ENCODE results near the gene CTLA4. TPM values are rescaled to one million over a fixed set of nuclear protein-coding genes. Genes with fewer than 3 reads are reported as not detected.

CTLA4 gene
- total and polyA plus RNA-seq, 4 donors: 0.30 to 1.8 TPM; not detected in 2

DNA sequence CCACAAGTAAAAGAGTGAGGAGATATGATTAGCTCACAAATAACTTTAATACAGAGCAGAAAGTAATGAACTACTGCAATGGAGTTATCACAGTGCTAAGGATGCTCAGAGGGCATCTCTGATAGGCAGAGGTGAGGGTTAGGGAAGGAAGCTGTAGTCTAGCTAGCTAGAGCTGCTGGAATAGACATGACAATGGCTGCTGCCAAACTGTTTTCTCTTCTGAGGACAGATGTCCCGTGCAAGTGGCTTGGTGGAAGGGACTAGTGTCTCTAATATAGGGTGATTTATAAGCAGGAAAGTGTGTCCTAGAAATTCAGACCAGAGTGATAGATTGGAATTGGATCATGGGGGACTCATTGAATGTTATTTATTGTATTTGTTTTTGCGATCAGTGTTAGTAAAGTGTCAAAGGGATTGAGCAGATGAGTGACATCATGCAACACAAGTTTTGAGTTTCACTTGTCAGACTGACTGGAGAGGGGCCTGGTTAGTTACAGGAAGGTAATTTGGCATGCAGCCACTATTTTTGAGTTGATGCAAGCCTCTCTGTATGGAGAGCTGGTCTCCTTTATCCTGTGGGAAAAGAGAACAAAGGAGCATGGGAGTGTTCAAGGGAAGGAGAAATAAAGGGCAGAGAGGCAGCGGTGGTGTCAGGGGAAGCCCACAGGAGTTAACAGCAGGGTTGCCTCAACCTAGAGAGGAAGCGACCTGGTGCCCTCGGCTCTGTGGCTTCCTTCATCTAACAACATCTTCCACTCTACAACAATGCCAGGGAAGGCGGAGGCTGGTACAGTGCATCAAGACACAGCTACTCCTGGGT, 1.9 kb downstream of the CTLA4 start:
- Histone ChIP-seq H3K4me3 (ENCODE audit: low read length in 2 of 2) (no peak overlapping the region), H3K4me1 (ENCODE audit: control insufficient read depth in 1 of 2, insufficient read depth in 2 of 2, low read length in 2 of 2) (no peaks in the 10 kb centered on the region), H3K9me3 (ENCODE audit: control insufficient read depth, low read length) (no peaks in the 10 kb centered on the region), H3K27me3 (ENCODE audit: control insufficient read depth in 1 of 2, insufficient read depth in 2 of 2, low read length in 1 of 2) (no peaks in the 10 kb centered on the region), H3K36me3 (ENCODE audit: control insufficient read depth in 1 of 2, insufficient read depth in 2 of 2, low read length in 1 of 2) (no peaks in the 10 kb centered on the region), H3K27ac (ENCODE audit: low read depth in 1 of 2, low read length in 2 of 2) (no peak overlapping the region)
- intact Hi-C loops (cut with DNase I): no loop called here
- no peak for DNase-seq
- ATAC-seq (ENCODE audit: low FRiP score): no peak
- WGBS, 2 donors: 88 to 89% methylated on average over 6 of the region's 6 CpGs

DNA sequence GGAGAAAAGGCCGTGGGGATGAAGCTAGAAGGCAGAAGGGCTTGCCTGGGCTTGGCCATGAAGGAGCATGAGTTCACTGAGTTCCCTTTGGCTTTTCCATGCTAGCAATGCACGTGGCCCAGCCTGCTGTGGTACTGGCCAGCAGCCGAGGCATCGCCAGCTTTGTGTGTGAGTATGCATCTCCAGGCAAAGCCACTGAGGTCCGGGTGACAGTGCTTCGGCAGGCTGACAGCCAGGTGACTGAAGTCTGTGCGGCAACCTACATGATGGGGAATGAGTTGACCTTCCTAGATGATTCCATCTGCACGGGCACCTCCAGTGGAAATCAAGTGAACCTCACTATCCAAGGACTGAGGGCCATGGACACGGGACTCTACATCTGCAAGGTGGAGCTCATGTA, 2.9 kb downstream of the CTLA4 start:
- intact Hi-C loops (cut with DNase I): no loop called here
- Histone ChIP-seq H3K36me3 (ENCODE audit: control insufficient read depth in 1 of 2, insufficient read depth in 2 of 2, low read length in 1 of 2) (no peaks in the 10 kb centered on the region), H3K4me3 (ENCODE audit: low read length in 2 of 2) (no peak overlapping the region), H3K4me1 (ENCODE audit: control insufficient read depth in 1 of 2, insufficient read depth in 2 of 2, low read length in 2 of 2) (no peaks in the 10 kb centered on the region), H3K9me3 (ENCODE audit: control insufficient read depth, low read length) (no peaks in the 10 kb centered on the region), H3K27me3 (ENCODE audit: control insufficient read depth in 1 of 2, insufficient read depth in 2 of 2, low read length in 1 of 2) (no peaks in the 10 kb centered on the region), H3K27ac (ENCODE audit: low read depth in 1 of 2, low read length in 2 of 2) (no peak overlapping the region)
- no peak for DNase-seq
- no peak for ATAC-seq (ENCODE audit: low FRiP score)
- WGBS, 2 donors: 90 to 93% methylated on average over 9 of the region's 9 CpGs

DNA sequence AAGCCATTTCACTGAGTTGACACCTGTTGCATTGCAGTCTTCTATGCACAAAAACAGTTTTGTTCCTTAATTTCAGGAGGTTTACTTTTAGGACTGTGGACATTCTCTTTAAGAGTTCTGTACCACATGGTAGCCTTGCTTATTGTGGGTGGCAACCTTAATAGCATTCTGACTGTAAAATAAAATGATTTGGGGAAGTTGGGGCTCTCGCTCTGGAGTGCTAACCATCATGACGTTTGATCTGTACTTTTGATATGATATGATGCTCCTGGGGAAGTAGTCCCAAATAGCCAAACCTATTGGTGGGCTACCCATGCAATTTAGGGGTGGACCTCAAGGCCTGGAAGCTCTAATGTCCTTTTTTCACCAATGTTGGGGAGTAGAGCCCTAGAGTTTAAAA, 3.4 kb downstream of the CTLA4 start:
- intact Hi-C loops (cut with DNase I): no loop called here
- 88 to 95% methylated on average over 2 of the region's 2 CpGs for WGBS, 2 donors
- Histone ChIP-seq H3K9me3 (ENCODE audit: control insufficient read depth, low read length) (no peaks in the 10 kb centered on the region), H3K27me3 (ENCODE audit: control insufficient read depth in 1 of 2, insufficient read depth in 2 of 2, low read length in 1 of 2) (no peaks in the 10 kb centered on the region), H3K4me3 (ENCODE audit: low read length in 2 of 2) (no peak overlapping the region), H3K4me1 (ENCODE audit: control insufficient read depth in 1 of 2, insufficient read depth in 2 of 2, low read length in 2 of 2) (no peaks in the 10 kb centered on the region), H3K27ac (ENCODE audit: low read depth in 1 of 2, low read length in 2 of 2) (no peak overlapping the region), H3K36me3 (ENCODE audit: control insufficient read depth in 1 of 2, insufficient read depth in 2 of 2, low read length in 1 of 2) (no peaks in the 10 kb centered on the region)
- DNase-seq (no peak), ATAC-seq (ENCODE audit: low FRiP score) (no peak)

DNA sequence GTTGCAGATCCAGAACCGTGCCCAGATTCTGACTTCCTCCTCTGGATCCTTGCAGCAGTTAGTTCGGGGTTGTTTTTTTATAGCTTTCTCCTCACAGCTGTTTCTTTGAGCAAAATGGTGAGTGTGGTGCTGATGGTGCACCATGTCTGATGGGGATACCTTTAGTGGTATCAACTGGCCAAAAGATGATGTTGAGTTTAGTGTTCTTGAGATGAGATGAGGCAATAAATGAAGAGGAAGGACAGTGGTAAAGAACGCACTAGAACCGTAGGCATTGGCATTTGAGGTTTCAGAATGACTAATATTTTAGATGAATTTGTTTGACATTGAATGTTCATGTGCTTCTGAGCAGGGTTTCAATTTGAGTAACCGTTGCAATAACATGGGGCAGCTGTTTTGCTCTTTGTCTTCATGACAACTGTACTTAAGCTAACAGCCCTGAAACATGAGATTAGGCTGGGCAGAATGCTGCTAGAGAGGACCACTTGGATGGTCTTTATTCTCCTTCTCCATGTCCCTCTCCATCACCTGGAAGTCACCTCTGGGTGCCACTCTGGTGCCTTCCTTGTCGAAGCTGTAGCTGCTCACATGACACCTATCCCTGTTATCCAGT, 3.9 kb downstream of the CTLA4 start:
- ATAC-seq (ENCODE audit: low FRiP score): no peak
- intact Hi-C loops (cut with DNase I): no loop called here
- Histone ChIP-seq H3K27me3 (ENCODE audit: control insufficient read depth in 1 of 2, insufficient read depth in 2 of 2, low read length in 1 of 2) (no peaks in the 10 kb centered on the region), H3K4me3 (ENCODE audit: low read length in 2 of 2) (no peak overlapping the region), H3K27ac (ENCODE audit: low read depth in 1 of 2, low read length in 2 of 2) (no peak overlapping the region), H3K4me1 (ENCODE audit: control insufficient read depth in 1 of 2, insufficient read depth in 2 of 2, low read length in 2 of 2) (no peaks in the 10 kb centered on the region), H3K9me3 (ENCODE audit: control insufficient read depth, low read length) (no peaks in the 10 kb centered on the region), H3K36me3 (ENCODE audit: control insufficient read depth in 1 of 2, insufficient read depth in 2 of 2, low read length in 1 of 2) (no peaks in the 10 kb centered on the region)
- WGBS, 2 donors: 82 to 85% methylated on average over 6 of the region's 6 CpGs
- DNase-seq: no peak

DNA sequence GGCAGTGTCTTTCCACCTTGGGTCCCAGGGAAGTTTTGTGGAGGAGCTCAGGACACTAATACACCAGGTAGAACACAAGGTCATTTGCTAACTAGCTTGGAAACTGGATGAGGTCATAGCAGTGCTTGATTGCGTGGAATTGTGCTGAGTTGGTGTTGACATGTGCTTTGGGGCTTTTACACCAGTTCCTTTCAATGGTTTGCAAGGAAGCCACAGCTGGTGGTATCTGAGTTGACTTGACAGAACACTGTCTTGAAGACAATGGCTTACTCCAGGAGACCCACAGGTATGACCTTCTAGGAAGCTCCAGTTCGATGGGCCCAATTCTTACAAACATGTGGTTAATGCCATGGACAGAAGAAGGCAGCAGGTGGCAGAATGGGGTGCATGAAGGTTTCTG, 5.9 kb downstream of the CTLA4 start:
- no peak for DNase-seq
- no peak overlapping the region for H3K27ac ChIP-seq (ENCODE audit: low read depth in 1 of 2, low read length in 2 of 2)
- no peak overlapping the region for H3K4me3 ChIP-seq (ENCODE audit: low read length in 2 of 2)
- H3K36me3 ChIP-seq (ENCODE audit: control insufficient read depth in 1 of 2, insufficient read depth in 2 of 2, low read length in 1 of 2): no peaks in the 10 kb centered on the region
- intact Hi-C loops (cut with DNase I): no loop called here
- H3K27me3 ChIP-seq (ENCODE audit: control insufficient read depth in 1 of 2, insufficient read depth in 2 of 2, low read length in 1 of 2): no peaks in the 10 kb centered on the region
- ATAC-seq (ENCODE audit: low FRiP score): no peak
- 84 to 87% methylated on average over 2 of the region's 2 CpGs for WGBS, 2 donors
- H3K4me1 ChIP-seq (ENCODE audit: control insufficient read depth in 1 of 2, insufficient read depth in 2 of 2, low read length in 2 of 2): no peaks in the 10 kb centered on the region
- no peaks in the 10 kb centered on the region for H3K9me3 ChIP-seq (ENCODE audit: control insufficient read depth, low read length)

DNA sequence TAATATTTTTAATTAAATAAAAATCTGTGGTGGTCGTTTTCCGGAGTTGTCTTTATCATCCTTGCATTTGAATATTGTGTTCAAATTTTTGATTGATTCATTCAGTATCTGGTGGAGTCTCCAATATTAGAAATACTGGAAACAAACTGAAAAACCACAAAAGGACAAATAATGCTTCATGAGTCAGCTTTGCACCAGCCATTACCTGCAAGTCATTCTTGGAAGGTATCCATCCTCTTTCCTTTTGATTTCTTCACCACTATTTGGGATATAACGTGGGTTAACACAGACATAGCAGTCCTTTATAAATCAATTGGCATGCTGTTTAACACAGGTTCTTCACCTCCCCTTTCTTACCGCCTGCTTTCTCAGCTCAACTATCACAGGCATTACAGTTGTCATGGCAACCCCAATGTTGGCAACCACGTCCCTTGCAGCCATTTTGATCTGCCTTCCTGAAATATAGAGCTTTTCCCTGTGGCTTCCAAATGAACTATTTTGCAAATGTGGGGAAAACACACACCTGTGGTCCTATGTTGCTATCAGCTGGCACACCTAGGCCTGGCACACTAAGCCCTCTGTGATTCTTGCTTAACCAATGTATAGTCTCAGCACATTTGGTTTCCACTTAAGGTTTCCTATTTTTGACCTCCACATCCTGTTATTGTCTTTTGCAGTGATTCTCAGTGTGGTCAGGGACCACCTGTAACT, 6.5 kb downstream of the CTLA4 start:
- H3K4me1 ChIP-seq (ENCODE audit: control insufficient read depth in 1 of 2, insufficient read depth in 2 of 2, low read length in 2 of 2): no peaks in the 10 kb centered on the region
- H3K4me3 ChIP-seq (ENCODE audit: low read length in 2 of 2): no peak overlapping the region
- 81 to 85% methylated on average over 5 of the region's 5 CpGs for WGBS, 2 donors
- no peak for DNase-seq
- no peaks in the 10 kb centered on the region for H3K9me3 ChIP-seq (ENCODE audit: control insufficient read depth, low read length)
- H3K27ac ChIP-seq (ENCODE audit: low read depth in 1 of 2, low read length in 2 of 2): no peak overlapping the region
- no peak for ATAC-seq (ENCODE audit: low FRiP score)
- intact Hi-C loops (cut with DNase I): no loop called here
- no peaks in the 10 kb centered on the region for H3K27me3 ChIP-seq (ENCODE audit: control insufficient read depth in 1 of 2, insufficient read depth in 2 of 2, low read length in 1 of 2)
- no peaks in the 10 kb centered on the region for H3K36me3 ChIP-seq (ENCODE audit: control insufficient read depth in 1 of 2, insufficient read depth in 2 of 2, low read length in 1 of 2)

DNA sequence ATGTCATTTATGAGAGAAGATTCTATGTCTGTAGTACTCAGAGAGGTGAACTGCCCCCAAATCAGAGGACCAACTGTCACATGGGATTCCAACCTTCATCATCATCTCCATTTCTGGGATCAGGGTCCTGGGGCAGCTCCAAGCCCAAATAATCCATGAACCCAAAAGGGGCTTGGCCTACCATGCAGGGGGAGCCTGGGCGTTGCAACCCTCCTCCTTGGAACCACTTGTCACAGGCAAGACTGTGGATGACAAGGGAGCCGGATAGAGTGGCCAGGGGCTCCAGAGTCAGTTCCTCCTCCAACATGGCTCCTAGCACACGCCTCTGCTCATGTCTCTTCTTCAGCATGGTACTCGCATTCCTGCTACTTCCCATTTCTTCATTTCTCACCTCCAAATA, 7.9 kb downstream of the CTLA4 start:
- WGBS, 2 donors: 97 to 98% methylated on average over 4 of the region's 4 CpGs
- Histone ChIP-seq H3K27ac (ENCODE audit: low read depth in 1 of 2, low read length in 2 of 2) (no peak overlapping the region), H3K36me3 (ENCODE audit: control insufficient read depth in 1 of 2, insufficient read depth in 2 of 2, low read length in 1 of 2) (no peaks in the 10 kb centered on the region), H3K27me3 (ENCODE audit: control insufficient read depth in 1 of 2, insufficient read depth in 2 of 2, low read length in 1 of 2) (no peaks in the 10 kb centered on the region), H3K9me3 (ENCODE audit: control insufficient read depth, low read length) (no peaks in the 10 kb centered on the region), H3K4me3 (ENCODE audit: low read length in 2 of 2) (no peak overlapping the region), H3K4me1 (ENCODE audit: control insufficient read depth in 1 of 2, insufficient read depth in 2 of 2, low read length in 2 of 2) (no peaks in the 10 kb centered on the region)
- DNase-seq (no peak), ATAC-seq (ENCODE audit: low FRiP score) (no peak)
- intact Hi-C loops (cut with DNase I): no loop called here

DNA sequence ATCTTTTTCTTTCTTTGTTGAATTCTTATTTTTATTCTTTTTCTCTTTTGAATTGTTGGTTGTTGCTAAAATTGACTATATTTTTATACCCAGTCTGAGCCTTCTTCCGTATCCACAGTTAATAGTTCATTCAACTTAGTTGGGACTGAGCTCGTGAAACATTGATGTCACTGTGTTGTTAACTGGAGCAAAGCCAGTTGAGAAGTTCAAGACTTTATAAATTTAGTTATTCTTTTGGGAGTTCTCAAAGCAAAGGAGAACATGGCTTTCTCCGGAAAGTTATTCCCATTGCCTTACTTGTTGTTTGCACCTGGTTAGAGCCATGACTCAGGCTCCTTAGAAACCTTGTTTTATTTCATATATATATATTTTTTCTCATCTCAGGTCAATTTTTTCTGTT, 8.8 kb downstream of the CTLA4 start:
- WGBS, 2 donors: 13 to 18% methylated on average over 3 of the region's 3 CpGs
- intact Hi-C loops (cut with DNase I): no loop called here
- Histone ChIP-seq H3K27me3 (ENCODE audit: control insufficient read depth in 1 of 2, insufficient read depth in 2 of 2, low read length in 1 of 2) (no peaks in the 10 kb centered on the region), H3K4me1 (ENCODE audit: control insufficient read depth in 1 of 2, insufficient read depth in 2 of 2, low read length in 2 of 2) (no peaks in the 10 kb centered on the region), H3K9me3 (ENCODE audit: control insufficient read depth, low read length) (no peaks in the 10 kb centered on the region), H3K4me3 (ENCODE audit: low read length in 2 of 2) (no peak overlapping the region), H3K36me3 (ENCODE audit: control insufficient read depth in 1 of 2, insufficient read depth in 2 of 2, low read length in 1 of 2) (no peaks in the 10 kb centered on the region), H3K27ac (ENCODE audit: low read depth in 1 of 2, low read length in 2 of 2) (no peak overlapping the region)
- DNase-seq: no peak
- ATAC-seq (ENCODE audit: low FRiP score): no peak

DNA sequence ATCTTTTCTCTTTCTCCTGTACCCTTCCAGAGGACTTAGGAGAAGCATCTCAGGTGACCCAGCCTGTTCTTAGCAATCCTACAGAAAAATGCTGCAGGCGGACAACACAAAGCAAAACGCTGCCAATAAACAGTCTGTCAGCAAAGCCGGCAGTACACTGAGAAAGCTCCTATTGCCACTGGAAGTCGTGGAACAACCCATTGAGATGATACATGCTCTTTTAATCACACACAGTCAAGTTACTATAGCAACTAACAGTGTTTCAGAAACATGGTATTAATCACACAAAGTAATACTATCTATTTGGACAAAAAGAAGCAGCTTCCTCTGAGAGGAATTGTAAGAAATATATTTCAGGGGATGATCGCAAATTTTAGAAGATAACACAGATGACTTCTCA, 10.5 kb downstream of the CTLA4 start:
- no peak for ATAC-seq (ENCODE audit: low FRiP score)

More for the DNA sequence above, 10.5 kb downstream of the CTLA4 start:
- intact Hi-C loops (cut with DNase I): no loop called here
- no peak for DNase-seq
- Histone ChIP-seq H3K4me1 (ENCODE audit: control insufficient read depth in 1 of 2, insufficient read depth in 2 of 2, low read length in 2 of 2) (no peaks in the 10 kb centered on the region), H3K27me3 (ENCODE audit: control insufficient read depth in 1 of 2, insufficient read depth in 2 of 2, low read length in 1 of 2) (no peaks in the 10 kb centered on the region), H3K27ac (ENCODE audit: low read depth in 1 of 2, low read length in 2 of 2) (no peak overlapping the region), H3K36me3 (ENCODE audit: control insufficient read depth in 1 of 2, insufficient read depth in 2 of 2, low read length in 1 of 2) (no peaks in the 10 kb centered on the region), H3K9me3 (ENCODE audit: control insufficient read depth, low read length) (no peaks in the 10 kb centered on the region), H3K4me3 (ENCODE audit: low read length in 2 of 2) (no peak overlapping the region)
- 55 to 56% methylated on average over 5 of the region's 5 CpGs for WGBS, 2 donors

Measured in aorta (tissue), 5 donors.